ENCODE measurements around the gene EXOC4. TPM values are rescaled to one million over a fixed set of nuclear protein-coding genes. Genes with fewer than 3 reads are reported as not detected.

The EXOC4 gene
- total RNA-seq, 1 experiment from 2014 or later, result 75.8 TPM

GRCh38 chr7:133869556-133869955 lies 616.7 kb downstream of the EXOC4 start:
- no peaks in the 10 kb centered on the region for H3K36me3 Mint-ChIP-seq (ENCODE audit: insufficient read depth in 1 of 3, low read depth in 3 of 3)
- DNase-seq, result no peak
- Histone ChIP-seq H3K27ac (ENCODE audit: insufficient read length, low read depth, low read length) (no peak overlapping the region), H4K20me1 (ENCODE audit: control insufficient read depth, insufficient read depth, insufficient read length) (no peaks in the 10 kb centered on the region), H2BK120ac (ENCODE audit: low read depth, low read length, poor library complexity, severe bottlenecking) (no peak overlapping the region), H3K79me1 (ENCODE audit: insufficient read depth, low read depth, low read length, poor library complexity, severe bottlenecking) (no peaks in the 10 kb centered on the region), H2BK20ac (ENCODE audit: low read depth, low read length, poor library complexity, severe bottlenecking) (no peak overlapping the region), H4K5ac (ENCODE audit: insufficient read length, low read depth, low read length) (no peak overlapping the region), H3K23ac (ENCODE audit: insufficient read length, low read depth, low read length) (no peak overlapping the region), H2AK5ac (ENCODE audit: insufficient read length, low read length) (no peak overlapping the region), H4K8ac (replicated peaks; ENCODE audit: insufficient read length, low read depth, low read length) (no peak overlapping the region), H3K79me2 (ENCODE audit: insufficient read depth, low read length) (no peaks in the 10 kb centered on the region), H3K14ac (ENCODE audit: insufficient read depth, low read length) (no peak overlapping the region), H2AFZ (ENCODE audit: low read length) (no peak overlapping the region), H3T11ph (ENCODE audit: low read length) (no peak overlapping the region), H3K9me3 (ENCODE audit: control insufficient read depth, low read depth, low read length) (no peaks in the 10 kb centered on the region), H3K18ac (ENCODE audit: insufficient read length, low read depth, low read length) (no peak overlapping the region), H3K4me1 (ENCODE audit: insufficient read depth, low read length) (no peaks in the 10 kb centered on the region), H3K27me3 (ENCODE audit: insufficient read depth, low read length) (no peaks in the 10 kb centered on the region), H3K56ac (ENCODE audit: insufficient read length, low read depth, low read length) (no peak overlapping the region), H2BK15ac (ENCODE audit: low read depth, low read length) (no peak overlapping the region), H2BK5ac (ENCODE audit: insufficient read length, low read length) (no peak overlapping the region), H3K4me2 (ENCODE audit: insufficient read depth, insufficient read length, low read length) (no peak overlapping the region), H3K9ac (ENCODE audit: extremely low read depth, insufficient read length, low read length) (no peak overlapping the region), H3K4ac (ENCODE audit: low read depth, low read length) (no peak overlapping the region), H2BK12ac (ENCODE audit: insufficient read length, low read depth, low read length) (no peak overlapping the region), H4K91ac (ENCODE audit: insufficient read length, low read depth, low read length) (no peak overlapping the region), H3K23me2 (ENCODE audit: insufficient read length, low read depth, low read length, poor library complexity, severe bottlenecking) (no peaks in the 10 kb centered on the region)
- peaks cover 19 to 23% of the 10 kb centered on the region in 2 experiments for H3K4me1 Mint-ChIP-seq
- H3K4me3 Mint-ChIP-seq, result no peak overlapping the region
- whole genome bisulfite sequencing (ENCODE audit: extremely low coverage, insufficient read length, low lambda C conversion rate), result no CpG with 5 or more reads among the region's 1 CpG
- no peak for TF ChIP-seq CTCF (conservative IDR thresholded peaks at IDR 0.05)
- H3K9me3 Mint-ChIP-seq, result no peaks in the 10 kb centered on the region
- H3K27ac Mint-ChIP-seq, result no peak overlapping the region; a peak in 1 of 7 replicates
- H3K27me3 Mint-ChIP-seq (ENCODE audit: low read depth), result no peaks in the 10 kb centered on the region
